ENCODE data around the gene NCKAP5.

Gene NCKAP5

DNA sequence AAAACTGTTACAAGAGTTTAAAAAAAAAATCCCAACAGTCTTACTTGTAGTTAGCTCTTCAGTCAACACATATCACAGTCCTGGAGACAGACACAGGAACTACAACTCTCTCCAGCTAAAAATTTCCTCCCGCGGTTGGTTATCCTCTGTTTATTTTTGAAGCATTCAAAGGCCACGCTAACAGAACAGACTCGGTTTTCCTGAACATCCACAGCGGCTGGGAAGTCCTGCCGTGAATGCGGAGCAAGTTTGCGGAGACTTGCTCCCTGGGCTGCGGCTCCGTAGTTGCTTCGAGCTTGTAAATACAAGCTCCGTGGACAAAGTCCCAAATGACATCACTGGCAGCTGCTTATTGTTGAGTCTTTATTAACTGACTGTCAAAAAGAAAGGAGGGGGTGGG lies at the start of gene NCKAP5:
Gene NCKAP5 (minus strand): TSS at position 292 of the 400 bp plus-strand sequence. CDS start 50,937 bp downstream, outside the sequence.
- no peak for DNase-seq

DNA sequence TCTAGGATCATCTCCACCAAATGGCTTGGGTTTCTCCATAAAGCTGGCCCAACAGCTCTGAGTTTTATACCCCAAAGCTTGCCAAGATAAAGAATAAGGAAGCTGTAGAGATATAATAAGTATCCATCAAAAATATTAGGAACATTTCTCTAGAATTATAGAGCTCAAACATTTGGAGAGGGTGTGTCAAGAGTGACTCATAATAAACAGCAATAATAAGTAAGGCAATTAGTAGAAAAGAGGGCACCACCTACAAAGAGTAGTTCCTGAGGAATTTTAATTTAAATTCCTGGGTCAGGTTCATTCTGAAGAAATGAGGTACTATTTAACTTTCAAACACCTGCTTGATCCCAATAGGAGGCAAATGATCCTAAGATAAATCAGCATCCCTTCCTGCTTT lies 41.4 kb upstream of the NCKAP5 start:
- no peak for DNase-seq

DNA sequence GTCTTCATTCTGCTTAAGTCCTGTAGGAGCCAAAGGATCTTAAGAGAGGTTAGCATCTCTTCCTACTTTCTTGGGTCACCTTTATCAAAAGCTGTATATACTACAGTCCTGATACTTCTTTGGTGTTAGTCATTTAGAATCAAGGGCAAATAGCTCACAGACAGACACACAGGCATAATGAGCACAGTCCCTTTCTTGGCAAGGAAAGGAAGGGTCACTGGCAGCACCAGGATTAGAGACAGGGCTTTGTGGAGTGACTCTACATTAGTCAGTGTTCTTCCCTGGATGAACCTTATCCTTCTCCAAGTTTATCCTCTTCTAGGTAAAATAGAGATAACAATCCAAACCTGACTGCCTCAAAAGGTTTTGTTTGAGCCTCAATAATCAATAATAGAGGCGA lies 40.0 kb upstream of the NCKAP5 start:
- DNase-seq, result no peak

DNA sequence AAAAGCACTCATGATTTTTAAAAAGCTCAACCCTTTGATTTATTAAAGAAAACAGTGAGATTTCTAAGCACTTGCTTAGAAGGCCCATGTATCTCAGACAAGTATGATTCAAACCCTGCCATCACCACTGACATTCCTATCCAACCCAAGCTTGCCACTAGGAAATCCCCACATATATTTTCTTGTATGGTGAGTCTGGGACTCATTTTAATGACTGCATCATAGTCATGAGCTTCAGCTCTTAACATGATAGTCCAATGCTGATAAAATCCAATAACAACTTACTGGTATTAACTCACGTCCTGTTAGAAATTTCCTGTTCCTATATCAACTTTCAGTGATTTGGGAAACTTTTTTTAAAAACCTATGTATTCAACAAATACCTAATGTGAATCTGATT lies 39.4 kb upstream of the NCKAP5 start:
- DNase-seq, result no peak

DNA sequence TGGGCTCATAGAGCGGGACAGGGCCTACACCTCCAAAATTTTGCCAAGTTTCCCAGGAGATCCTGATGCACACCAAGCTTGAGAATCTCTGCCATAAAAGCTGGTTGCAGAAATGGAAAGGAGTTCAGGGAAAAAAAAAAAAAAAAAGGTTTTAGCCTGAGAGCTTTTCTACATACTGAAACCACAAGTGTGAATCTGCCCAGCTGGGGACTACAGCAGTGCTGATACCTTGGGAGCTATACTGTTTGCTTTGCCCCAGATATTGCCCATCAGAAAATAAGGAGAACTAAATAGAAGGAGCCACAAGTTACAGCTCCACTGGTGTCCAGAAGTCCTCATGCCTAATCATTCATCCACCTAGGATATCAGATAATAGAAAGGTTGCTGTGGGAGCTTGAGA lies 38.4 kb upstream of the NCKAP5 start:
- no peak for DNase-seq

DNA sequence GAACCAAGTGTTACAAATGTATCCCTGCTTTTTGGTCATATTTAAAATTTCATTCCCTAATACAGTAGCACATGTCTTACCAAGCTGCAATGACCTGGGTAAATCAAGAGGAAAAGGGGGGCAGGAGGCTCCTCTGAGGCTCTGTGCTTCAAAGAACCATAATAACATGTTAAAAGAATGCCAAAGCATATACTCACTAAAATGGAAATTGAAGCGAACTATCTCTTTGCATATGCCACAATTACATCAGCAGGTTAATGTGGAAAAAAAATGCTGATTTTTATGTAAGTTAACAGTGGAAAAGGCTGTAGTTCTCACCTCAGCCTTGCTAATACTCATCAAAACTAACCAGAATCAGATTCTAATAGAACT lies 37.5 kb upstream of the NCKAP5 start:
- no peak for DNase-seq

DNA sequence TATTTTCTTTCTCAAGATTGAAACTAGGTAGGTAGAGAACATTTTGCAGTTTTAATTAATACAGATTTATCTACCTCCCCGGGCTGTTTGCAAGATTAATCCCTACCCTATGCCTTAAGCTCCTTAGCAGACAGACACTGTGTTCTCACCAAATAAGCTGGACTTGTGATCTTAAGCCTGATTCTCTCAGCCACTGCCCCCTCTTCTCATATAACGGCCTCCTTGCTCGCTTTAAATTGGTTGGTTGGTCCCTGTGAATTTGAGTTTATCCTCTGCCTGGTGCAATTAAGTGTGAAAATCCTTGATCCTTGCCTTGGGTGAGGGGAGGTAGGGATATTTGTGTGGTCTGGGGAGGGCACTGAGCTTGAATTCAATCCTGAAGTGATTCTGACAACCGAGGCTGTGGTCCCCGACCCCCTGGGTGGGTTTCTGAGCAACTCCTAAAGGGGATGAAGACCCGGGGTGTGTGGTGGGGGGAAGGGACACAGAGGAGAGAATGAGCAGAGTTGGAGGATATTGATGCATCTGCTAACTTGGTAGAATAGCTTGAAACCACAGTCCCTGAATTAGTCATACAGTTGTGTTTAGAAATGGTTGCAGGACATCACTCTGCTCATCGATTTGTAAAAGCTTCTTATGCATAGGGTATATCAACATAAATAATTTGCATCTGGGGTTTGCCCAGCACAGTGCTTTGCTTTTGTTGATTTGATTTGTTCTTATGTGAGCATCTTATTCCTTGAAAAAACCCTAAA lies 36.9 kb upstream of the NCKAP5 start:
- no peak for DNase-seq

DNA sequence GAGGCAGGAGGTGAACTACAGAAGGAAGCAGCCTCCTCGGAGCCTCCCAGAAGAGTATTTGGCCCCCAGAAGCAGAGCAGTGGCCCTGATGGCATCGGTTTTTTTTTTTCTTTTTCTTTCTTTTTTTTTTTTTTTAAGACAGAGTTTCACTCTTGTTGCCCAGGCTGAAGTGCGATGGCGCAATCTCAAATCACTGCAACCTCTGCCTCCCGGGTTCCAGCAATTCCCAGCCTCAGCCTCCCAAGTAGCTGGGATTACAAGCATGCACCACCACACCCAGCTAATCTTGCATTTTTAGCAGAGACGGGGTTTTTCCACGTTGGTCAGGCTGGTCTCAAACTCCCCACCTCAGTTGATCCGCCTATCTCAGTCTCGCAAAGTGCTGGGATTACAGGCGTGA lies 34.8 kb upstream of the NCKAP5 start:
- DNase-seq, result no peak

DNA sequence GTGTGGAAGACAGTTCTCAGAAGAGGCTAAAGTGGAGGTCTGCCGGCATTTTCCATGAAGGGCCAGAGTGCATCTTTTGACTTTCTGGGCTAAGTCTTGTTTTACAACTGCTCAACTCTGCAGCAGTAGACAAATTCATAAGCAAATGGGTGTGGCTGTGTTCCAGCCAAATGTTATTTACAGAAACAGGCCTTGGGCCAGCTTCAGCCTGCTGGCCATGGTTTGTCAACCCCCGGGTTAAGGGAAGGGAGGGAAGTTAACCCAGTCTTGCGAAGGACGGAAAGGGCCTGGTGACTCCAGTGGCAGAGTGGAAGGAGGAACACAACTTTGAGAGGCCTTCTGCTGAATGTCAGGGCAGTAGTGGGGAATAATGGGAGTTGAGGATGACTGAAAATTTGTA lies 34.3 kb upstream of the NCKAP5 start:
- no peak for DNase-seq

DNA sequence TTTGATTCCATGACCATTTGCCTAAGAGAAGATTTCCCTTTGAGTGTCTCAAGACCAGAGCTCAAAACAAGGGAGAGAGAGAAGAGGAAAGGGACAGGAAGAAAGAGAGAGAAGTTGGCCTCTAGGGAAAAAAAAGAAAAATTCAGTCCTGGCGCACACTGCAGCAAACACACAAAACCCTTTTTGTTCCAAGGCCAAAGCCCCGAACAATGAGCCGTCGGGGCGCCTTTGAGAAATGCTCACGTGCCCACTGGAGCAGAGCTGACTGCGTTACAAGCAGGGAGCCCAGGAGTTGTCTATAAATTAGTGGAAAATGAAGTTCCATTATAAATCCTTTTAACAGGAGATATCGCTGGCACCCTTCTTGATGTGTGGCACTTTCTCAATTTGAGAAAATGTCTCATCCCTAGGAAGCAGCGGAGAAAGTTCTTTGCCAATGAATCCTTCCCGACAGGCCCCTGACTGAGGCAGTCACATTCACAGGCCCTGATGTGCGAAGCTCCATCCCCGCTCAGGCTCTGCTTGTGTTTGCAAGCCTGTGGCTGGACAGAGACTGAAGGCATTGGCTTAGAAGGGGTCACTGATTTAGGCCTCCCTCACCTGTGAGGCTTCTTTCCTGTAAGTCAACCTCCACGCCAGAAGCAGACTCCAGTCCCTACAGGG lies 32.1 kb upstream of the NCKAP5 start:
- no peak for DNase-seq

DNA sequence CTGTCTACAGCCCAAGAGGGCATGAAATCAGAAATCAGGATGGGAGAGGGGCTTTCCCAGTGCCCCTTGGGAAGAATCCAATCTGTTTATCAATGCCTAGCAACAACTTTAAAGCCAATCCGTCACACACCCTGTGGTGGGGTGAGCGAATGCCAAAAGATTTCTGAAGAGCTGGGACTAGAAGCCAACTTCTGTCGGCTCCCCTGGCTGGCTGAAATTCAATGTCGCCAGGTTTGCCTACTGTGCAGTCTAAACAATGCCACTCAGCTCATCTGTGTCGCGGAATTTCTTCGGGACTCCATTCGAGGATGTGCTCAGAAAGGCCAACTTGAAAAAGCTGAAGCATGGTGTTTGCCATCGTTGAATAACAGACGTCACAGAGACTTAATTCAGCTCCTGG lies 31.5 kb upstream of the NCKAP5 start:
- no peak for DNase-seq

DNA sequence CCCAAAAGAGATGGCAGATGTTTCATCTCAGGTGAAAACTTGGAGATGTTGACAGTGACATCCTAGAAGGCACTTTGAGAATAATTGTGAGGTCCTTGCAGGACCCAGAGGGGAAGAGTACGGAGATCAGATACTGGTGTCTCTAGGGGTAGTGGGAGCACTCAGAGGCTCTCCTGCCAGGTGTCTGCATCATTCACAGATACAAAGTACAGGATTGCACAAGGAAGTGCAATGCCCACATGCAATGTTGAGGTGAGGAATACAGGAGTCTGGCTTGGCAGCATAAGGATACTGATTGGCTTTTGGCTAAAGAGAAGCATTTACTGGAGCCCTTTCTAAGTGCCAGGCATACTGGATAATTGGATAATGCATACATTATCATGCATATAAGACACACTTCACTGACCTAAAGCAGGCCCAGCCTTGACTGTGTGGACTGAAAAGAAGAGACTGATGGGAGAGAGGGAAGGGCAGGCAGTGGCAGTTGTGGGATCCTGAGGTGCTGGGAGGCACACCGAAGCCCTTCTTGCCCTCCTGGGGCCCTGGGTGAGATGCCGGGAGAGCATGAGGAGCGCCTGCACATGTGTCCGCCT lies 31.0 kb upstream of the NCKAP5 start:
- DNase-seq, result no peak

DNA sequence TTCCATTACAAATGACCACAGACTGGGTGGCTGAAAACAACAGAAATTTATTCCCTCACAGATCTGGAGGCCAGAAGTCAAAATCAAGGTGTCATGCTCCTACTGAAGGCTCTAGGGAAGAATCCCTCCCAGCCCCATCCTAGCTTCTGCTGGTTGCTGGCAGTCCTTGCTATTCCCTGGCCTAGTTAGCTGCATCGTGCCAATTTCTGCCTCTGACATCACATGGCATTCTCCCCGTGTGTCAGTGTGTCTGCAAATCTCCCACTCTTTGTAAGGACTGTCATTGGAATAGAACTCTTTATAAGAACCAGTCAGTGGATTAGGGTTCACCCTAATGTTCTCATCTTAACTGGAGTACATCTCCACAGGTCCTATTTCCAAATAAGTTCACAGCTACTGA lies 30.5 kb upstream of the NCKAP5 start:
- DNase-seq, result no peak

DNA sequence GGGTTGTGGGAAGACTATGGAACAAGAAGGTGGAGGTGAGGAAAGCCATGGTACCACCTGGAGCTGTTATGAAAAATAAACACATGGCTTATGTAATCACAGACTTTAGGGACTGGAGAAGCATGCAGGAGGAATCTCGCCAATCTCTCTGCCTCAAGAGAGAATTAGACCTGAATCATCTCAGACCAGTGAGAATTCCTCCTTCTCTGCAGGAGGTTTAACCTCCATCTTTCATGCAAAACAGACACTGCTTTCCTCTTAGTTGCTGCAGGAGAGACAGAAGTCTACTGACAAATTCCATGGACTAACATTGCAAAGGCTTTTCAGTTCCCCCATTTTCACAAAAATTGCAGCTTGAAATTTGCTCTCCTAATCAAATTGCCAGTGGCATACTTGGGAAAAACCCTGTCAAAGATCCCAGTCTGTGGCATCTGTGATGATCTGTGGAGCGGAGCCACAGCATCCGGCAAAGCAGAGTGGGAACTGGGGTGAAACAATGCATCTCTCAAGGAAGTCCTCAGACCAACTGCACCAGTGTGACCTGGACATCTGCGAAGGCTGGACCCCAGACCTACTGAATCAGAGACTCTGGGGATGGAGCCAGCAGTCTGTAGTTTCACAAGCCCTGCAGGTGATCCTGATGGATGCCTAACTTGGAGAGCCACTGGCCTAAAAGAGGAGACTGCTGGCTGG lies 28.6 kb upstream of the NCKAP5 start:
- DNase-seq, result no peak

DNA sequence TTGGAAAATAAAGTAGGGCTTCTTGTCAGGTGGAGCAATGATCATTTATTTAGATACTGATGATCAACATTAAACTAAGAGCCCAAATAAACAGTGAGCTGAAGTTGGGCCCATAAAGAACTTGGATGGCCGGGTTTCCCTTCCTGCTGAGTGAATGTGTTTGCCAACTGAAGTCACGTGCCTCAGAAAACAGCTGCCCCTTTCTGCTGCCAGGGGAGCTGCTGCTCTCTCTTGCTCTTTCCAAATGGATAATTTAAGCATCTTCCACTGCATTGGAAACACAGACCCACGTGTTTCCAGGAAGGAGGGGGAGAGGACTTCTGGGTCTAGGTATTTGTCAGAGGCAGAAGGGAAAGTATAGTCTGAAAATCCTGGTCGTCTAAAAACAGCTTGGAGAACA lies 22.9 kb upstream of the NCKAP5 start:
- peak; percentile 51 for DNase-seq

DNA sequence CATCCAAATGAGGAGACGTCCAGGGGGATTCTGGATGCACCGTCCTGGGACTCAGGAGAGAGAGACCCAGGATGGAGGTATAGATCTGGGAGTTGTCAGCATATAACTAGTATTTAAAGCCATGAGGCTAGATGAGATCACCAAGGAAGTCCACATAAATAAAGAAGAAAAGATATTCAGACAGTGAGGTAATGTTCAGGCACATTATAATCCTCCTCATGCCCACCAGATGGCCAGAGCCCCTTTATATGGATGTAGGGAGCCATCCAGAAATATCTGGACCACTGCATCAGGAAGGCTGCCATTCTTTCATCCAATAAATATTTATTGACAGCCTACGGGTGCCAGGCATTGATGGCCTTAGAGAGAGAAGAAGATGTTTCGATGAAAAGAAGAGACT lies 21.2 kb upstream of the NCKAP5 start:
- no peak for DNase-seq

DNA sequence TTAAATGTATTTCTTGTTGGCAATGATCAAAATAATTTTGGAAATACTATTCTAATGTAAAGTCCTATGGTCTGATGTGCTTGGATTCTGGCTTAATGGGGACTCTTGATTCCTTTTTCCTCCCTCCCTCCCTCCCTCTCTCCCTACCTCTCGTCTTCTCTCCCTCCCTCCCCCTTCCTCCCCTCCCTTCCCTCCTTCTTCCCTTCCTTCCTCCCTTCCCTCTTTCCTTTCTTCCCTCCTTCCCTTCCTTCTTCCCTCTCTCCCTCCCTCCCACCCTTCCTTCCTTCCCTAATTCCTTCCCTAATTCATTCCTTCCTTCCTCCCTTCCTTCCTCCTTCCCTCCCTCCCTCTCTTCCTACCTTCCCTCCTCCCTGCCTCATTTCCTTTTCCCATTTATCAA lies 19.9 kb upstream of the NCKAP5 start:
- DNase-seq, result no peak

DNA sequence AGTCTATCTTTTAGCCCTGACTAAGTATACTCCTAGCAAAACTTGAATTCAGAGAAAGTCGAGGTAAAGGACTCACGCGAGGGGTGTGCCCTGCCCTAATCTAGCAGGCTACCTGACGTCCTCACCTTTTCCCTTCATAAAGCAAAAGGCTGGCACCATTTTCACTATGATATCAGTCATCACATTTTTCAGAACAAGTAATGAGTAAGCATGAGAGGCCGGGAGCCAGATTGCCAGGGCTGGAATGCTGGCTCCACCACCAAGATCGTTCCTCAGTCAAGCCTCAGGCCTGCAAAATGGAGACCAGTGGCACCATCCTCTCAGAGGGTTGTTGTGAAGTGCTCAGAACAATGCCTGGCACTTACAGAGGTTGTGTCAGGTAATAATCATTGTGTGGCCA lies 18.7 kb upstream of the NCKAP5 start:
- DNase-seq, result no peak

DNA sequence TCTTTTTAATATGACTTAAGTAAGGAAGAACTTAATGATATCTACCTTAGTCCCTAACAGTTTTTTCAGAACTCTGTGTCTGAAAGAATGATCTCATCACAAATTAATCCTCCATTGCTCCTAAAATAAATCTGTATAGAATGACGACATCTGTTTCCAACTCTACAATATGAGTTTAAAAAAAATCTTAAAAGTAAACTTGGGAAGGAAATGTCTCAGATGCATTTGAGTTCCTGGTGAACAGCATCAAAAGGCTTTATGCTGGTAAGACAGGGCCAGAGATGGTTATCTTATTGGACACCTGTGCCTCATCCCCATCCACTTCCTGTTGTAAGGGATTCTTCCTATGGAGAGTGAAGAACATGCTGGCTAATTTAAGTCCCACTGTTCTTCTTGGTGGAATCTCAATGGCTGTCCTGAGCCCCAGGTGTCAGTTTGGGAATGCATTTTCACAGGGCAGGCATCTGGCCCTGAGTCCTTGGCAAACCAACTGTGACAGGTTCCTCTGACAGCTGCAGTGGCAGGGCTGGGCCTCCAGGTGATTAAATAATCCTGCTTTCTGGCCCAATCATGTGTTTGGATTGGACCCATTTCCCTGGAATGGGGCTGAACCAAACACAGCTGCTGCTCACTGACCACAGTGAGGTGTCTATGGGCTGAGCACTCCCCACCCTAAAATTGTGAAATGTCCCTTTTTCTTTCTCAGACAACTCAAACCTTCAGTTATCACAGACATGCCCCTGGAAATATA lies 12.9 kb upstream of the NCKAP5 start:
- no peak for DNase-seq

DNA sequence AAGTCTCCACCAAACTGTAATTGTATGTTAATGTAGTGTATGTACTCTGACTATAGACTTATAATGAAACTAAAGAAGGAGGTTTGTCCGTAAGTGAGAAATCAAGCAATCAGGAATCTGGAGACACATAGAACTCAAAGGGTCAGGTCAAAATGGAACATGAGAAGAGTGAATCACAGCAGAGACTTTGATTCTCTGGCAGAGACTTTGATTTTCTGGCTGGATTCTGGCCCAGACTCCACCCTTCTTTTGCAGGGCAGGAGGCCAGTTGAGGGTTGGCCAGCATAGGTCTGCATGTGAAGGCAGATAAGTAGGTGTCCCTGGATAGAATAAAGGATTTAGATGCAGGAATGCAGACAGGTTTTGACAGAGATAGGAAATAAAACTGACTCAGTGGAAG lies 11.0 kb upstream of the NCKAP5 start:
- no peak for DNase-seq

DNA sequence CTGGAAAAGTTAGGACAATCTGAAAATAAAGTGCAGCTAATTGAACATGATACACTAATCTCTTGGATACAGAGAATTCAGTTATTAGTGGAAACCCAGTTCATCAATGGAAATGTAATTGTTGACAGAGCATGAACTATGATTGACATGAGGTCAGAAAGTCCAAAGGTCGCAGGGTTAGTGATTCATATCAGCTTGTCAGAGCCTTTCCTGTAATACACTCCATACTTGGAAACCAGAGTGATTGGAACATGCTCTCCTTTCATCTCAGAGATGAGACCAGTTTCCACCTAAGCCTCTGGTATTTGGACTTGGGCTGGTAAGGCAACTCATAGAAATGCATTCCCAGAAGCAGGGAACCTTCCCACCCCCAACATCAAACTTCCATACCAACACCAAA lies 8.5 kb upstream of the NCKAP5 start:
- no peak for DNase-seq

DNA sequence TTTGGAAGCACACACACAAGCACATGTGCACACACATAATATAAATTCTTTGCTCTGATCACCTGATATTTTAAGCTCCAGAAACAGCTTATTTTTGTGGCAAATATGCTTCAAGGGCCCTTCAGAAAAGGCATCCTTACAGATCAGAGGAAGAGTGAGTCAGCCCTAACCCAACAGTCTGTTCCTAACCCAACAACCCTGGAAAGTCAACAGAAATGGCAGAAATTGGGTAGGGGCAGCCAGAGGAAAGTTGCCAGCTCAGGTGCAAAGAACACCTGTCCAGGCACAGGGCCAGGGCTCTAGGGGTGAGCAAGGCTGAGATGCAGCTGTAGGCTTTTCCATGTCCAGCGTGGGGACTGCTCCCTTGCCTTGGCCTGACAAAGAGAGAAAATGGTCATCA lies 6.4 kb upstream of the NCKAP5 start:
- DNase-seq, result no peak

DNA sequence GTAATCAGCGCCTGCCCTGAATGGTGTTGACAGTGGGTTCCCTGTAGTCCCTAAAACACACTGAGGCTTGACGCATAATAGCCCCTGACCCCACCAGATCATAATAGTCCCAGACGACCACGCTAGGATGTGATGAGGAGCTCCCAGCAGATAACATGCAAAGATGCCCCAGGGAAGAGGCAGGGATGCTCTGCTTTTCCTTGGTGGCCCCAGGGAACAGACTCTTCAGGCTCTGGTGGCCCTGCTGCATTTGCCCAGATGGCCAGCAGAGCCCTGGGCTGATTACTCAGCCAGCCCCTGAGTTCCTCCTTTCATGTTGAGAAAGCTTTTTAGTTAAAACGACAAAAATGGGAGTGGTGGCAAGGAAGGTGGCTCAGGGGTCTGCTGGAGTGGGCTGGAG lies 5.9 kb upstream of the NCKAP5 start:
- DNase-seq, result no peak

Measured in DMS 273 treated with DMSO at 0.1 percent for 48 hours (cell line).